Testis (tissue), 3 donors: ENCODE measurements around the gene TCHHL1. TPM values are rescaled to one million over a fixed set of nuclear protein-coding genes. Genes with fewer than 3 reads are reported as not detected.
A peak's percentile ranks its signal among the peaks of the same experiment; 100 is the strongest.

Source experiments
- DNase-seq: peaks from one replicate; pipeline ENCODE4 v3.0.0-alpha.2; 2019
- H3K27ac ChIP-seq, 2 donors: fragments of 200-600 bp; sonication (generic); one replicate each; pipeline ENCODE4 v1.5.1; 2019
- H3K27me3 ChIP-seq: fragments of 200-600 bp; sonication (generic); one replicate; pipeline ENCODE4 v1.5.1; 2019
- H3K36me3 ChIP-seq: fragments of 200-600 bp; sonication (generic); one replicate; pipeline ENCODE4 v1.5.1; 2017; ENCODE audit warnings: low read depth; ENCODE audit errors: missing control alignments
- H3K4me1 ChIP-seq: fragments of 200-600 bp; sonication (generic); one replicate; pipeline ENCODE4 v1.5.1; 2019
- H3K4me3 ChIP-seq, 2 donors: fragments of 200-600 bp; sonication (generic); one replicate each; pipeline ENCODE4 v1.5.1; 2017 to 2019
- H3K9me3 ChIP-seq: fragments of 200-600 bp; sonication (generic); one replicate; pipeline ENCODE4 v1.5.1; 2017
- POLR2A ChIP-seq: fragments of 450-650 bp; IDR thresholded peaks from one replicate; pipeline ENCODE4 v1.6.1; 2017; ENCODE audit warnings: antibody characterized with exemption, mild to moderate bottlenecking, moderate library complexity
- WGBS, 2 donors: methylation state at CpG; one replicate each; pipeline ENCODE4 v1.1.5; 2018; 5-methylcytosine and 5-hydroxymethylcytosine counted together
- intact Hi-C: fragments of 100-400 bp; cut with DNase I; formaldehyde crosslinking; loops from one replicate; pipeline ENCODE4 v1.15.1; 2023; ENCODE audit warnings: low total_unique reads
- polyA plus RNA-seq: library from polyadenylated mRNA; stranded (reverse); fragments of 350-450 nt; fragmentation: Illumina TruSeq; extraction: RNeasy Lipid Tissue Mini Kit (QIAGEN cat#74804); gene quantifications from one replicate; pipeline ENCODE4 v1.2.3, GENCODE V29; 2014; ENCODE audit warnings: low read depth, low replicate concordance; ENCODE audit not compliant: insufficient read depth
- total RNA-seq, 2 donors: library from RNA; depleted of rRNA; stranded (reverse); fragments of >200 nt; gene quantifications; one replicate each; pipeline ENCODE4 v1.2.3, GENCODE V29; 2016
- TF ChIP-seq, protein P1 (sequence below), 3 experiments: fragments of 450-650 bp in 2 of 3; fragments of 200-600 bp in 1 of 3; sonication (generic) in 1 of 3; IDR thresholded peaks; one replicate each; pipeline ENCODE4 v1.5.1; 2016 to 2019; ENCODE audit warnings: antibody characterized with exemption in 3 of 3, mild to moderate bottlenecking in 2 of 3, moderate library complexity in 1 of 3

Gene TCHHL1
- total and polyA plus RNA-seq, 3 donors from 2014 or later = 0.12 TPM; not detected in 2

- TF ChIP-seq, protein P1, sequence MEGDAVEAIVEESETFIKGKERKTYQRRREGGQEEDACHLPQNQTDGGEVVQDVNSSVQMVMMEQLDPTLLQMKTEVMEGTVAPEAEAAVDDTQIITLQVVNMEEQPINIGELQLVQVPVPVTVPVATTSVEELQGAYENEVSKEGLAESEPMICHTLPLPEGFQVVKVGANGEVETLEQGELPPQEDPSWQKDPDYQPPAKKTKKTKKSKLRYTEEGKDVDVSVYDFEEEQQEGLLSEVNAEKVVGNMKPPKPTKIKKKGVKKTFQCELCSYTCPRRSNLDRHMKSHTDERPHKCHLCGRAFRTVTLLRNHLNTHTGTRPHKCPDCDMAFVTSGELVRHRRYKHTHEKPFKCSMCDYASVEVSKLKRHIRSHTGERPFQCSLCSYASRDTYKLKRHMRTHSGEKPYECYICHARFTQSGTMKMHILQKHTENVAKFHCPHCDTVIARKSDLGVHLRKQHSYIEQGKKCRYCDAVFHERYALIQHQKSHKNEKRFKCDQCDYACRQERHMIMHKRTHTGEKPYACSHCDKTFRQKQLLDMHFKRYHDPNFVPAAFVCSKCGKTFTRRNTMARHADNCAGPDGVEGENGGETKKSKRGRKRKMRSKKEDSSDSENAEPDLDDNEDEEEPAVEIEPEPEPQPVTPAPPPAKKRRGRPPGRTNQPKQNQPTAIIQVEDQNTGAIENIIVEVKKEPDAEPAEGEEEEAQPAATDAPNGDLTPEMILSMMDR (IDR thresholded peaks at IDR 0.05) = no peak
- TF ChIP-seq POLR2A = no peak
- Histone ChIP-seq H3K9me3 (no peaks in the 10 kb centered on the region), H3K4me3 (no peak overlapping the region), H3K4me1 (peaks cover 18% of the 10 kb centered on the region), H3K27ac (no peak overlapping the region), H3K36me3 (no peaks in the 10 kb centered on the region), H3K27me3 (no peaks in the 10 kb centered on the region)
- WGBS, 2 donors = 88 to 92% methylated on average over 10 of the region's 10 CpGs
- intact Hi-C loops = no loop called here
- no peak for DNase-seq
Measured at GRCh38 chr1:152038871-152039270, 50.0 kb downstream of the TCHHL1 start.

DNA sequence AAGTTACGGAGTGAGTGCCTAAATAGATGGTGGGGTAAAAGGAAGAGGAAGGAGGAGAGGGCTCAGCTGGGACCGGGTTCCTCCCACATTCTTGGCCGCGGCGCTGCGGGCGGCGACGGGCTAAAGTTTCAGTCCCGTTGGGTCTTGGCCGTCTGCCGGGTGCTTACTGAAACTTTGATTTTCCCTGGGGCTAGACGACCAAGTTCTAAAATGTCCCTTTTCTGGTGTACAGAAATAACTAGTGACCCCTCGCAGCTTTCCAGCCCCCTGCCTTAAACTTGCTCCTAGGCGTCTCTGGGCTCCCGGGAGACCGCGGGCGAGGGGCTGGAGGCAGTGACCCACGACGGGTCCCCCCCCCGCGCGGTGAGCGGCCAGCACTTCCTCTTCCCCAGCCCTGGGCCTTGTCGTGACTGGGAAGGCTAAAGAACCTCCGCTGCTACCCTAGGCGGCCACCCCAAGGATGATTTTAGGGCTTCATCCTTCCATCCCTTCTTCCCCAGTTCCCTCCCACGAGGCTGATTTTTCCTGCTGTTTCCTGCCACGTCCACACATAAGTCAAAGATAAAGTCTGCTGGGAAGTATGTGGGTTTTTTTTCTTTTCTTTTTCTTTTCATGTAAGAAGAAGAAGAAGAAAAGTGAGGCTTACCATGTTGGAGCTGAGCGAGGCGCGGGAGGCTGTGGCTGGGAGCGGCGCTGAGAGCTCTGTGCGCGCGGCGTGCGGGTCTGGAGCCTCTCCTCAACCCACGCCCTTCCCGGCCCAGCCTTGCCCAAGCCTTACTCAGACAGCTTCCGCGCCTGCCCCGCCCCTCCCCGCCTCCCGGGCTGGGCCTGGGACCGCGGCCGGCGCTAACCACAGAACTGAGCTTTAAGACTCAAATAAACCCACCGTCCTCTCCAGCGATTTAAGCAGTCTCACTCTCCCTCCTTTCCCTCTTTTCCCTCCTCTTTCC is 52.3 kb downstream of the TCHHL1 start, which contains the start of gene S100A11:
S100A11 (minus strand) TSS at position 738 of the 950 bp plus-strand sequence; CDS start at position 649, 89 bp downstream.
- TF ChIP-seq, protein P1 (IDR thresholded peaks at IDR 0.05) = no peak
- TF ChIP-seq POLR2A = no peak
- peak within 1 kb of the TSS; percentile 83 to 87 for H3K27ac ChIP-seq
- WGBS, 2 donors = 0 to 1% methylated on average over 50 to 53 of the region's 53 CpGs
- peaks cover 18% of the 10 kb centered on the region for H3K4me1 ChIP-seq
- no peaks in the 10 kb centered on the region for H3K27me3 ChIP-seq
- intact Hi-C loops = no loop called here
- DNase-seq = peak; percentile 93
- H3K4me3 ChIP-seq = peak within 1 kb of the TSS; percentile 65 to 86
- H3K36me3 ChIP-seq = no peaks in the 10 kb centered on the region
- H3K9me3 ChIP-seq = no peaks in the 10 kb centered on the region

- TF ChIP-seq, protein P1 (IDR thresholded peaks at IDR 0.05) = no peak
- TF ChIP-seq POLR2A = no peak
Measured at GRCh38 chr1:152035539-152036266, 53.2 kb downstream of the TCHHL1 start.

GRCh38 chr1:152034654-152035538 is 54.0 kb downstream of the TCHHL1 start:
- Histone ChIP-seq H3K27me3 (no peaks in the 10 kb centered on the region), H3K4me1 (peaks cover 18% of the 10 kb centered on the region), H3K36me3 (no peaks in the 10 kb centered on the region), H3K9me3 (no peaks in the 10 kb centered on the region), H3K27ac (peak overlapping the region; percentile 2 to 58), H3K4me3 (peak overlapping the region in 1 of 2 donors; percentile 86)
- TF ChIP-seq POLR2A = no peak
- TF ChIP-seq, protein P1 (IDR thresholded peaks at IDR 0.05) = peak; percentile 30 to 56 (median 35)
- peak; percentile 60 for DNase-seq
- intact Hi-C loops = no loop called here
- 21 to 37% methylated on average over 7 to 8 of the region's 8 CpGs for WGBS, 2 donors

More at GRCh38 chr1:152035539-152036266, 53.2 kb downstream of the TCHHL1 start:
- peak; percentile 49 for DNase-seq
- Histone ChIP-seq H3K4me3 (peak overlapping the region; percentile 65 to 86), H3K27ac (peak overlapping the region; percentile 83 to 87), H3K36me3 (no peaks in the 10 kb centered on the region), H3K27me3 (no peaks in the 10 kb centered on the region), H3K9me3 (no peaks in the 10 kb centered on the region), H3K4me1 (peaks cover 18% of the 10 kb centered on the region)
- intact Hi-C loops = no loop called here
- 17 to 28% methylated on average over 17 of the region's 17 CpGs for WGBS, 2 donors
